ENCODE results near the gene CMTM2.

Gene CMTM2

DNA sequence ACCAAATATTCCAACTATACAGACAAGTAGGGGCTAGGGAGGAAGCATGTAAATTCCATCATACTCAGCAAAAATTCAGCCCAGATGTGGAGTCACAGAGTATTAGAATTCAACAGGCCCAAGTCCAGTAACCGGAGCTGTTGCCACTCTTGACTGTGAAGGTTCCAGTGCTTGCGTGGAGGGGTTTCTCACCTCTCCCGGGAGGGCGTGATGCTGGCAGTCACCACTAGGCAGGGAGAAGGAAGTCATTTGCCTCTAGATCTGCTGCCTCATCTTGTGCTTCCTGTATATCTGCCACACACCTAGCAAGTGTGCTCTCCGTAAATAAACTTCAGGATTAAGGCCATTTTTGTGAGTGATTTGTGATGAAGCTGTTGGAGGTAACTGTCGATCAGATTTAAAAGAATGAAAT is 27.9 kb upstream of the CMTM2 start:
- no peaks in the 10 kb centered on the region for H3K27me3 Mint-ChIP-seq (ENCODE audit: low read depth)
- H3K27ac Mint-ChIP-seq: peak overlapping the region; percentile 90 to 95 (median 91)
- TF ChIP-seq, protein P1, sequence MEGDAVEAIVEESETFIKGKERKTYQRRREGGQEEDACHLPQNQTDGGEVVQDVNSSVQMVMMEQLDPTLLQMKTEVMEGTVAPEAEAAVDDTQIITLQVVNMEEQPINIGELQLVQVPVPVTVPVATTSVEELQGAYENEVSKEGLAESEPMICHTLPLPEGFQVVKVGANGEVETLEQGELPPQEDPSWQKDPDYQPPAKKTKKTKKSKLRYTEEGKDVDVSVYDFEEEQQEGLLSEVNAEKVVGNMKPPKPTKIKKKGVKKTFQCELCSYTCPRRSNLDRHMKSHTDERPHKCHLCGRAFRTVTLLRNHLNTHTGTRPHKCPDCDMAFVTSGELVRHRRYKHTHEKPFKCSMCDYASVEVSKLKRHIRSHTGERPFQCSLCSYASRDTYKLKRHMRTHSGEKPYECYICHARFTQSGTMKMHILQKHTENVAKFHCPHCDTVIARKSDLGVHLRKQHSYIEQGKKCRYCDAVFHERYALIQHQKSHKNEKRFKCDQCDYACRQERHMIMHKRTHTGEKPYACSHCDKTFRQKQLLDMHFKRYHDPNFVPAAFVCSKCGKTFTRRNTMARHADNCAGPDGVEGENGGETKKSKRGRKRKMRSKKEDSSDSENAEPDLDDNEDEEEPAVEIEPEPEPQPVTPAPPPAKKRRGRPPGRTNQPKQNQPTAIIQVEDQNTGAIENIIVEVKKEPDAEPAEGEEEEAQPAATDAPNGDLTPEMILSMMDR (IDR thresholded peaks at IDR 0.05; ENCODE audit: unreplicated experiment in 3 of 3): peak in 2 of 3 experiments; percentile 8 to 28
- H3K4me1 Mint-ChIP-seq: peaks cover 63% of the 10 kb centered on the region
- no peaks in the 10 kb centered on the region for H3K9me3 Mint-ChIP-seq
- H3K36me3 Mint-ChIP-seq (ENCODE audit: low read depth): peaks cover 35% of the 10 kb centered on the region
- peak overlapping the region; percentile 90 to 93 (median 92) for H3K4me3 Mint-ChIP-seq

DNA sequence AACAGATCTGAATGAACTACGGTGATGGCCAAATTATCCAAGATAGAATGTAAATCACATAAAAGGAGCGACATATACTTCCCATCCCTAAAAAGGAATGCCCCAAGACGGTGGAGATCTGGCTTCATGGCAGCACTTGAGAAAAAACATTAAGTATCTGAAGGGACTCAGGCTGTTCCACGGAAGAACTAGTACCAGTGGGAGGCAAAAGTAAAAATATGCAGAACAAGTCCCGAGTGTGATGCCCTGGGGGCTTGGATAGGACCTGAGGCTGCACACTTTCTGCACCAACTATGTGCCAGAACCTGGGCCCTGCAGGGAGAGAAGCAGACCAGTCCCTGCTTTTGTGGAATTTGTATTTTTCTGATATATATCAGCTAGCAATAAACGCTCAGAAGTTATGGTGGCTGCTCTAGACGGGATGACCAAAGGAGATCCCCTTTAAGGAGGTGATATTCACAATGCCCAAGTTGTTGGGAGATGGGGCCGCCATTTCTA is 27.4 kb upstream of the CMTM2 start:
- Mint-ChIP-seq H3K27ac (peak overlapping the region; percentile 90 to 95 (median 91)), H3K36me3 (ENCODE audit: low read depth) (peaks cover 33% of the 10 kb centered on the region), H3K4me3 (peak overlapping the region; percentile 90 to 93 (median 92)), H3K4me1 (peaks cover 63% of the 10 kb centered on the region), H3K9me3 (no peaks in the 10 kb centered on the region), H3K27me3 (ENCODE audit: low read depth) (no peaks in the 10 kb centered on the region)
- TF ChIP-seq, protein P1 (IDR thresholded peaks at IDR 0.05; ENCODE audit: unreplicated experiment in 3 of 3): no peak

DNA sequence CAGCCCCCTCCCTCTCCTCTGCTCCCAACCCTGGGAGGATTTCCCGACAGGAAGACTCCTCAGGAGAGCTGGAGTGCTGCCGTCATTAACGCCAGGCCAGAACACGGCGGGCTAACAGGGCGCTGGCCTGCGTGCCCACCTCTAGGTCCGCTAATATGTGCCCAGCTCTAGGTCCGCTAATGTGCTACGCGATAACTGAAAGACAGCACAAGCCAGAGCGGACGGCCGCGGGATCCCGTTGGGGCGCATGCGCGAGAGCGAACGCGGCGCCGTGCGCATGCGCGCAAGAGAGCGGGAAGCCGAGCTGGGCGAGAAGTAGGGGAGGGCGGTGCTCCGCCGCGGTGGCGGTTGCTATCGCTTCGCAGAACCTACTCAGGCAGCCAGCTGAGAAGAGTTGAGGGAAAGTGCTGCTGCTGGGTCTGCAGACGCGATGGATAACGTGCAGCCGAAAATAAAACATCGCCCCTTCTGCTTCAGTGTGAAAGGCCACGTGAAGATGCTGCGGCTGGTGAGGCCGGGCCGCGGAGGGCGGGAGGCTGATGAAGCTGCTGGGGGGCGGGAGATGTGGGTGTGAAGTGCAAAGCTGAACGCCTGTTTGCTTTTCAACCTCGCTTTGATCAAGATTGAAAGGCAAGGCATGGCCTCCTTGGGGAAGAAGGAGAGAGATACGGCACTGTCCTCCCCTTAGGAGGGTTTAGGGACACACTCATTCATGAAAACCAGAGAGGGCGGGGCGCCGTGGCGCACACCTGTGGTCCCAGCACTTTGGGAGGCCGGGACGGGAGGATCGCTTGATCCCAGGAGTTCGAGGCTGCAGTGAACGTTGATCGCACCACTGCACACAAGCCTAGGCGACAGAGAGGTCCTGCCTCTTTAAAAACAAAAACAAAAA is 26.7 kb upstream of the CMTM2 start, which contains the start of gene CKLF:
CKLF (plus strand) TSS at position 291 of the 892 bp plus-strand sequence; CDS start at position 431, 140 bp downstream.
- peaks cover 28% of the 10 kb centered on the region for H3K36me3 Mint-ChIP-seq (ENCODE audit: low read depth)
- peaks cover 63% of the 10 kb centered on the region for H3K4me1 Mint-ChIP-seq
- no peaks in the 10 kb centered on the region for H3K9me3 Mint-ChIP-seq
- H3K4me3 Mint-ChIP-seq: peak within 1 kb of the TSS; percentile 90 to 93 (median 92)
- peak within 1 kb of the TSS; percentile 90 to 95 (median 91) for H3K27ac Mint-ChIP-seq
- TF ChIP-seq, protein P1 (IDR thresholded peaks at IDR 0.05; ENCODE audit: unreplicated experiment in 3 of 3): no peak
- H3K27me3 Mint-ChIP-seq (ENCODE audit: low read depth): no peaks in the 10 kb centered on the region

DNA sequence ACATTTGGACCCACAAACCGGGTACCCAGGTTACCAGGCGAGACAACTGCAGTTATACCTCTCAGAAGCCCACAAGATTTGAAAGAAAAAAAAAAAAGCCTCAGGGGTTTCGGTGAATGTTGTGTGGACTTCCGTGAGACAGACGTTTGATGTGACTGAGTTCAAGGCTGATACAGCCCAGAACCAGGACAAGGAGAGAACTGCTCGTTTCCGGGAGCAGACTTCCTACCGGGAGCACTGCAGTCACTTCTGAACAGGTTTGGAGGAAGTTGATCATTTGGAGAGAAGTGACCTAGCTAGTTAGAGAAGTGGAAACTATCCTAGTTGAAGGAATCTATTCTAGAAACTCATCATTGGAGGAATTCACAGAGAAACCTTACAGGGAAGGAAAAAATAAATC is 26.0 kb upstream of the CMTM2 start:
- H3K4me1 Mint-ChIP-seq: peaks cover 60% of the 10 kb centered on the region
- TF ChIP-seq, protein P1 (IDR thresholded peaks at IDR 0.05; ENCODE audit: unreplicated experiment in 3 of 3): no peak
- no peaks in the 10 kb centered on the region for H3K27me3 Mint-ChIP-seq (ENCODE audit: low read depth)
- H3K4me3 Mint-ChIP-seq: peak overlapping the region; percentile 90 to 93 (median 92)
- no peaks in the 10 kb centered on the region for H3K9me3 Mint-ChIP-seq
- H3K36me3 Mint-ChIP-seq (ENCODE audit: low read depth): peaks cover 28% of the 10 kb centered on the region
- H3K27ac Mint-ChIP-seq: peak overlapping the region; percentile 6 to 33 (median 25)

DNA sequence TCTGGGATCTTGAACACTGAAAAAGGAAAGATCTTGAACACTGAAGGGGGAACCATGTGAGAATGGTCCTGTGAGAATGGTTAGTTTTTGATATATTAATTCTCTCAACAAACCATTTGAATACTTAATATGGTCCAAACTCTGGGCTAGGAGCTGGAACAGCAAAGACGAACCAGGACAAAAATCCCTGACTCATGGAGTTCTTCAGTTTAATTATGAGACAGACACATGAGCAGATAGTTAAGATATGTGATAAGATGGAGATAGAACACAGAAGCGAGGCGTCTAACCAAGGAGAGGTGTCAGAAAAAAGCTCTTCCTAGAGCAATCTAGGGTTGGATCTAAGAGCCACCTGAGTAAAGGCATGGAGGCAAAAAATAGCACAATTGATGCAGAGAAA is 25.2 kb upstream of the CMTM2 start:
- no peak overlapping the region for H3K27ac Mint-ChIP-seq
- no peaks in the 10 kb centered on the region for H3K27me3 Mint-ChIP-seq (ENCODE audit: low read depth)
- TF ChIP-seq, protein P1 (IDR thresholded peaks at IDR 0.05; ENCODE audit: unreplicated experiment in 3 of 3): no peak
- H3K36me3 Mint-ChIP-seq (ENCODE audit: low read depth): peaks cover 28% of the 10 kb centered on the region
- H3K9me3 Mint-ChIP-seq: no peaks in the 10 kb centered on the region
- peaks cover 52% of the 10 kb centered on the region for H3K4me1 Mint-ChIP-seq
- peak overlapping the region in 2 of 3 experiments; percentile 6 to 18 for H3K4me3 Mint-ChIP-seq

Data from nephron (organoid).